T-cell (primary cell): ENCODE data around the gene RAC3. TPM values are rescaled to one million over a fixed set of nuclear protein-coding genes. Genes with fewer than 3 reads are reported as not detected.

Experiments
- ATAC-seq, 4 experiments: fragments of 200-7000 bp in 3 of 4; fragments of 150-1000 bp in 1 of 4; cut with Tn5 transposase; replicated peaks in 1 of 4; 1 replicate in 3 of 4; 2 replicates in 1 of 4; pipeline ENCODE4 v1.10.0; 2021; ENCODE audit warnings: moderate library complexity in 3 of 4, mild to moderate bottlenecking in 2 of 4, moderate number of reproducible peaks in 1 of 4
- CTCF ChIA-PET, 2 donors: fragments of 300-600 bp; sonication (Branson Sonifier 250); formaldehyde crosslinking; loops; one replicate each; lab custom pipeline; 2022; ENCODE audit warnings: antibody characterized with exemption in 2 of 2; lab: Charles Lee
- POLR2A ChIA-PET, 2 donors: fragments of 300-600 bp; sonication (Branson Sonifier 250); formaldehyde crosslinking; loops; one replicate each; lab custom pipeline; 2022; ENCODE audit warnings: antibody characterized with exemption in 2 of 2; lab: Charles Lee
- DNase-seq, 35 experiments: peaks; one replicate each; pipeline versions ENCODE4 v3.0.0 to v3.0.0-alpha.2; 2013 to 2023
- H3K27ac ChIP-seq: one replicate; pipeline ENCODE4 v1.5.1; 2013; ENCODE audit warnings: low read length
- H3K27me3 ChIP-seq, 2 experiments: replicated peaks in 1 of 2; 1 replicate in 1 of 2; 2 replicates in 1 of 2; pipeline versions ENCODE4 v1.6.1 to v1.7.0; 2013; ENCODE audit warnings: low read length in 1 of 2, mixed read lengths in 1 of 2; ENCODE audit not compliant: control insufficient read depth in 2 of 2, insufficient read depth in 2 of 2; ENCODE audit errors: extremely low read depth in 1 of 2
- H3K36me3 ChIP-seq, 2 donors: 1 replicate in 1 of 2; 2 replicates in 1 of 2; pipeline versions ENCODE4 v1.6.1 to v1.7.0; 2013; ENCODE audit warnings: low read length in 1 of 2; ENCODE audit not compliant: control insufficient read depth in 2 of 2, insufficient read depth in 1 of 2; ENCODE audit errors: extremely low read depth in 1 of 2
- H3K4me1 ChIP-seq, 2 experiments: 1 replicate in 1 of 2; 2 replicates in 1 of 2; pipeline versions ENCODE4 v1.6.1 to v1.7.0; 2013; ENCODE audit warnings: low read length in 2 of 2, mixed read lengths in 1 of 2; ENCODE audit not compliant: insufficient read depth in 2 of 2, control insufficient read depth in 1 of 2; ENCODE audit errors: extremely low read depth in 1 of 2
- H3K4me3 ChIP-seq, 2 donors: 1 replicate in 1 of 2; 2 replicates in 1 of 2; pipeline versions ENCODE4 v1.5.1 to v1.7.0; 2013; ENCODE audit warnings: mild to moderate bottlenecking in 2 of 2, low read length in 1 of 2, moderate library complexity in 1 of 2; ENCODE audit not compliant: control insufficient read depth in 1 of 2; ENCODE audit errors: extremely low read depth in 1 of 2
- H3K9me3 ChIP-seq: 2 replicates; pipeline ENCODE4 v1.7.0; 2013
- H3K27ac Mint-ChIP-seq, 2 donors: one replicate each; pipeline ENCODE4 v1.8.0; 2020 to 2021; ENCODE audit warnings: mild to moderate bottlenecking in 2 of 2, mixed read lengths in 2 of 2
- H3K27me3 Mint-ChIP-seq, 2 donors: one replicate each; pipeline ENCODE4 v1.8.0; 2021 to 2022; ENCODE audit warnings: mixed read lengths in 2 of 2
- H3K36me3 Mint-ChIP-seq: one replicate; pipeline ENCODE4 v1.8.0; 2021; ENCODE audit warnings: mixed read lengths
- H3K4me1 Mint-ChIP-seq, 3 donors: one replicate each; pipeline ENCODE4 v1.8.0; 2020 to 2022; ENCODE audit warnings: mixed read lengths in 3 of 3, mild to moderate bottlenecking in 1 of 3
- H3K4me3 Mint-ChIP-seq, 3 donors: one replicate each; pipeline ENCODE4 v1.8.0; 2020 to 2022; ENCODE audit warnings: mild to moderate bottlenecking in 3 of 3, mixed read lengths in 3 of 3, moderate library complexity in 3 of 3
- H3K9me3 Mint-ChIP-seq, 3 donors: one replicate each; pipeline ENCODE4 v1.8.0; 2020 to 2022; ENCODE audit warnings: mixed read lengths in 3 of 3
- WGBS: methylation state at CpG from one replicate; pipeline ENCODE4 v1.1.5; 2013; ENCODE audit warnings: missing lambda C conversion rate; ENCODE audit not compliant: insufficient coverage; 5-methylcytosine and 5-hydroxymethylcytosine counted together
- total RNA-seq, 35 experiments: library from RNA in 6 of 35; stranded (reverse) in 6 of 35; fragments of 120-200 nt in 1 of 35; gene quantifications; one replicate each; pipeline versions ENCODE4 v1.2.1 to v1.2.4 and lab custom pipeline; 2013 to 2026

RAC3 gene
- total RNA-seq, 5 donors from 2014 or later (not counting 1 experiment from before 2014, with no cell fraction given), result 1.1 to 5.4 (median 3.6) TPM

GRCh38 chr17:82011617-82012187 is 19.8 kb upstream of the RAC3 start:
- H3K4me3 Mint-ChIP-seq, result no peak overlapping the region
- Histone ChIP-seq H3K4me3 (no peak overlapping the region), H3K36me3 (peaks cover 0 to 4% of the 10 kb centered on the region in 2 donors), H3K27me3 (no peaks in the 10 kb centered on the region), H3K4me1 (no peaks in the 10 kb centered on the region), H3K27ac (no peak overlapping the region), H3K9me3 (no peaks in the 10 kb centered on the region)
- 91% methylated on average over 14 of the region's 19 CpGs for WGBS
- no peaks in the 10 kb centered on the region for H3K9me3 Mint-ChIP-seq
- H3K36me3 Mint-ChIP-seq, result no peaks in the 10 kb centered on the region
- ChIA-PET CTCF (no interaction called here), POLR2A (no interaction called here)
- no peaks in the 10 kb centered on the region for H3K4me1 Mint-ChIP-seq
- DNase-seq, result no peak
- no peak for ATAC-seq
- H3K27me3 Mint-ChIP-seq, result no peaks in the 10 kb centered on the region
- H3K27ac Mint-ChIP-seq, result no peak overlapping the region

- no peak overlapping the region for H3K4me3 Mint-ChIP-seq
- DNase-seq (no peak), ATAC-seq (no peak)
- Histone ChIP-seq H3K27me3 (no peaks in the 10 kb centered on the region), H3K36me3 (peaks cover 0 to 4% of the 10 kb centered on the region in 2 donors), H3K9me3 (no peaks in the 10 kb centered on the region), H3K4me3 (no peak overlapping the region), H3K4me1 (no peaks in the 10 kb centered on the region), H3K27ac (no peak overlapping the region)
- POLR2A ChIA-PET, result no interaction called here
- CTCF ChIA-PET, result no interaction called here
- no peak overlapping the region for H3K27ac Mint-ChIP-seq
- 86% methylated on average over 19 of the region's 20 CpGs for WGBS
- H3K9me3 Mint-ChIP-seq, result no peaks in the 10 kb centered on the region
- H3K4me1 Mint-ChIP-seq, result no peaks in the 10 kb centered on the region
- no peaks in the 10 kb centered on the region for H3K36me3 Mint-ChIP-seq
- no peaks in the 10 kb centered on the region for H3K27me3 Mint-ChIP-seq
Observed at GRCh38 chr17:82012261-82012639, 19.2 kb upstream of the RAC3 start.

GRCh38 chr17:82012640-82013295 is 18.7 kb upstream of the RAC3 start:
- H3K27me3 ChIP-seq, result no peaks in the 10 kb centered on the region
- 93% methylated on average over 5 of the region's 19 CpGs for WGBS
- no peaks in the 10 kb centered on the region for H3K36me3 Mint-ChIP-seq
- H3K9me3 ChIP-seq, result no peaks in the 10 kb centered on the region
- no peak overlapping the region for H3K4me3 ChIP-seq
- H3K4me1 Mint-ChIP-seq, result no peaks in the 10 kb centered on the region
- DNase-seq, result no peak
- no peaks in the 10 kb centered on the region for H3K9me3 Mint-ChIP-seq
- no peak overlapping the region for H3K27ac ChIP-seq
- H3K4me3 Mint-ChIP-seq, result no peak overlapping the region
- ATAC-seq, result no peak
- H3K27ac Mint-ChIP-seq, result no peak overlapping the region
- POLR2A ChIA-PET, result no interaction called here
- no peaks in the 10 kb centered on the region for H3K4me1 ChIP-seq
- CTCF ChIA-PET, result no interaction called here
- H3K36me3 ChIP-seq, result peaks cover 0 to 4% of the 10 kb centered on the region in 2 donors
- H3K27me3 Mint-ChIP-seq, result no peaks in the 10 kb centered on the region

GRCh38 chr17:82013341-82013740 is 18.1 kb upstream of the RAC3 start:
- Histone ChIP-seq H3K36me3 (peaks cover 0 to 4% of the 10 kb centered on the region in 2 donors), H3K4me1 (no peaks in the 10 kb centered on the region), H3K27me3 (no peaks in the 10 kb centered on the region), H3K9me3 (no peaks in the 10 kb centered on the region), H3K4me3 (no peak overlapping the region), H3K27ac (no peak overlapping the region)
- DNase-seq, result no peak
- WGBS, result 78% methylated on average over 22 of the region's 22 CpGs
- ATAC-seq, result no peak
- Mint-ChIP-seq H3K4me1 (no peaks in the 10 kb centered on the region), H3K9me3 (no peaks in the 10 kb centered on the region), H3K36me3 (no peaks in the 10 kb centered on the region), H3K4me3 (no peak overlapping the region), H3K27ac (no peak overlapping the region), H3K27me3 (no peaks in the 10 kb centered on the region)
- ChIA-PET CTCF (no interaction called here), POLR2A (no interaction called here)

- Histone ChIP-seq H3K9me3 (no peaks in the 10 kb centered on the region), H3K27me3 (no peaks in the 10 kb centered on the region), H3K27ac (no peak overlapping the region), H3K36me3 (peaks cover 0 to 4% of the 10 kb centered on the region in 2 donors), H3K4me1 (no peaks in the 10 kb centered on the region), H3K4me3 (no peak overlapping the region)
- Mint-ChIP-seq H3K4me1 (no peaks in the 10 kb centered on the region), H3K36me3 (no peaks in the 10 kb centered on the region), H3K27ac (no peak overlapping the region), H3K27me3 (no peaks in the 10 kb centered on the region), H3K4me3 (no peak overlapping the region), H3K9me3 (no peaks in the 10 kb centered on the region)
- WGBS, result 93% methylated on average over 16 of the region's 16 CpGs
- ATAC-seq (no peak), DNase-seq (no peak)
- ChIA-PET POLR2A (no interaction called here), CTCF (no interaction called here)
Observed at GRCh38 chr17:82013772-82014321, 17.6 kb upstream of the RAC3 start.

GRCh38 chr17:82014432-82014831 is 17.0 kb upstream of the RAC3 start:
- DNase-seq, result no peak
- ATAC-seq, result no peak
- Mint-ChIP-seq H3K9me3 (no peaks in the 10 kb centered on the region), H3K36me3 (no peaks in the 10 kb centered on the region), H3K27me3 (no peaks in the 10 kb centered on the region), H3K4me1 (peaks cover 0 to 2% (median 0%) of the 10 kb centered on the region in 3 donors), H3K27ac (no peak overlapping the region), H3K4me3 (no peak overlapping the region)
- peaks cover 4 to 5% of the 10 kb centered on the region in 2 donors for H3K36me3 ChIP-seq
- no peaks in the 10 kb centered on the region for H3K9me3 ChIP-seq
- ChIA-PET CTCF (no interaction called here), POLR2A (no interaction called here)
- H3K4me3 ChIP-seq, result no peak overlapping the region
- no peaks in the 10 kb centered on the region for H3K27me3 ChIP-seq
- H3K27ac ChIP-seq, result no peak overlapping the region
- no peaks in the 10 kb centered on the region for H3K4me1 ChIP-seq
- 84% methylated on average over 21 of the region's 23 CpGs for WGBS
